ENCODE results near the gene ZCCHC24.

Gene ZCCHC24

GRCh38 chr10:79407423-79407796, 38.0 kb downstream of the ZCCHC24 start:
- H3K36me3 ChIP-seq (ENCODE audit: control insufficient read depth, low read length) = no peaks in the 10 kb centered on the region
- no peak overlapping the region for H3K4me2 ChIP-seq (ENCODE audit: low read length)
- no peaks in the 10 kb centered on the region for H3K9me3 ChIP-seq (ENCODE audit: control insufficient read depth, insufficient read depth, low read length)
- H3K79me2 ChIP-seq (ENCODE audit: control insufficient read depth, low read length) = no peaks in the 10 kb centered on the region
- no peaks in the 10 kb centered on the region for H3F3A ChIP-seq (ENCODE audit: control insufficient read depth, insufficient read depth)
- H4K20me1 ChIP-seq (ENCODE audit: control insufficient read depth, insufficient read depth, low read depth, low read length) = no peaks in the 10 kb centered on the region
- no peaks in the 10 kb centered on the region for H3K9me2 ChIP-seq (replicated peaks; ENCODE audit: control insufficient read depth, low read length)
- no peak overlapping the region for H3K27ac ChIP-seq (ENCODE audit: low read depth, low read length)
- no peak for TF ChIP-seq EZH2phosphoT487 (IDR thresholded peaks at IDR 0.05; ENCODE audit: borderline replicate concordance, low read length)
- no peak for TF ChIP-seq CTCF (IDR thresholded peaks at IDR 0.05; ENCODE audit: low read depth, low read length, poor library complexity, severe bottlenecking)
- no peaks in the 10 kb centered on the region for H3K4me1 ChIP-seq (ENCODE audit: control insufficient read depth, low read length)
- no peak overlapping the region for H3K4me3 ChIP-seq (ENCODE audit: low read length)
- no peaks in the 10 kb centered on the region for H3K27me3 ChIP-seq (ENCODE audit: control insufficient read depth, low read length)

GRCh38 chr10:79406683-79407422, 38.6 kb downstream of the ZCCHC24 start:
- Histone ChIP-seq H3K79me2 (ENCODE audit: control insufficient read depth, low read length) (no peaks in the 10 kb centered on the region), H3K4me3 (ENCODE audit: low read length) (no peak overlapping the region), H3K4me2 (ENCODE audit: low read length) (no peak overlapping the region), H4K20me1 (ENCODE audit: control insufficient read depth, insufficient read depth, low read depth, low read length) (no peaks in the 10 kb centered on the region), H3K27ac (ENCODE audit: low read depth, low read length) (no peak overlapping the region), H3F3A (ENCODE audit: control insufficient read depth, insufficient read depth) (no peaks in the 10 kb centered on the region), H3K27me3 (ENCODE audit: control insufficient read depth, low read length) (no peaks in the 10 kb centered on the region), H3K9me2 (replicated peaks; ENCODE audit: control insufficient read depth, low read length) (no peaks in the 10 kb centered on the region), H3K4me1 (ENCODE audit: control insufficient read depth, low read length) (no peaks in the 10 kb centered on the region), H3K36me3 (ENCODE audit: control insufficient read depth, low read length) (no peaks in the 10 kb centered on the region), H3K9me3 (ENCODE audit: control insufficient read depth, insufficient read depth, low read length) (no peaks in the 10 kb centered on the region)
- TF ChIP-seq CTCF (IDR thresholded peaks at IDR 0.05; ENCODE audit: low read depth, low read length, poor library complexity, severe bottlenecking) = no peak
- TF ChIP-seq EZH2phosphoT487 (IDR thresholded peaks at IDR 0.05; ENCODE audit: borderline replicate concordance, low read length) = no peak

- Histone ChIP-seq H3K79me2 (ENCODE audit: control insufficient read depth, low read length) (no peaks in the 10 kb centered on the region), H3K4me1 (ENCODE audit: control insufficient read depth, low read length) (no peaks in the 10 kb centered on the region), H3K9me3 (ENCODE audit: control insufficient read depth, insufficient read depth, low read length) (no peaks in the 10 kb centered on the region), H3K27me3 (ENCODE audit: control insufficient read depth, low read length) (no peaks in the 10 kb centered on the region), H4K20me1 (ENCODE audit: control insufficient read depth, insufficient read depth, low read depth, low read length) (no peaks in the 10 kb centered on the region), H3K4me3 (ENCODE audit: low read length) (no peak overlapping the region), H3K27ac (ENCODE audit: low read depth, low read length) (no peak overlapping the region), H3K9me2 (replicated peaks; ENCODE audit: control insufficient read depth, low read length) (no peaks in the 10 kb centered on the region), H3F3A (ENCODE audit: control insufficient read depth, insufficient read depth) (no peaks in the 10 kb centered on the region), H3K36me3 (ENCODE audit: control insufficient read depth, low read length) (no peaks in the 10 kb centered on the region), H3K4me2 (ENCODE audit: low read length) (no peak overlapping the region)
- TF ChIP-seq CTCF (IDR thresholded peaks at IDR 0.05; ENCODE audit: low read depth, low read length, poor library complexity, severe bottlenecking) = no peak
- TF ChIP-seq EZH2phosphoT487 (IDR thresholded peaks at IDR 0.05; ENCODE audit: borderline replicate concordance, low read length) = no peak
Measured at GRCh38 chr10:79405995-79406515, 39.4 kb downstream of the ZCCHC24 start.

Data from DOHH2 (cell line).